Chondrocyte (in vitro differentiated cells): ENCODE data around the gene HDAC4. TPM values are rescaled to one million over a fixed set of nuclear protein-coding genes. Genes with fewer than 3 reads are reported as not detected.

Experiments used
- DNase-seq: peaks from one replicate; pipeline ENCODE4 v3.0.0; 2021; ENCODE audit warnings: mixed read lengths, low spot score
- H3K27ac Mint-ChIP-seq: one replicate; pipeline ENCODE4 v1.8.0; 2021; ENCODE audit warnings: mild to moderate bottlenecking, moderate library complexity, mixed read lengths; ENCODE audit not compliant: unreplicated experiment
- H3K27me3 Mint-ChIP-seq: 2 replicates; pipeline ENCODE4 v1.8.0; 2021; ENCODE audit warnings: low read depth, mixed read lengths
- H3K36me3 Mint-ChIP-seq: 2 replicates; pipeline ENCODE4 v1.8.0; 2021; ENCODE audit warnings: low read depth, mixed read lengths
- H3K4me1 Mint-ChIP-seq: 2 replicates; pipeline ENCODE4 v1.8.0; 2021; ENCODE audit warnings: low read depth, mild to moderate bottlenecking, mixed read lengths
- H3K4me3 Mint-ChIP-seq: one replicate; pipeline ENCODE4 v1.8.0; 2021; ENCODE audit warnings: mild to moderate bottlenecking, moderate library complexity, mixed read lengths; ENCODE audit not compliant: unreplicated experiment
- H3K9me3 Mint-ChIP-seq: 2 replicates; pipeline ENCODE4 v1.8.0; 2021; ENCODE audit warnings: low read depth, mixed read lengths
- CTCF ChIP-seq: fragments of 200-600 bp; sonication (generic); IDR thresholded peaks from 2 replicates; pipeline ENCODE4 v1.5.0; 2021; ENCODE audit warnings: antibody characterized with exemption, mild to moderate bottlenecking, moderate library complexity
- total RNA-seq: library from RNA; stranded (reverse); gene quantifications from 3 replicates; pipeline ENCODE4 v1.2.1, GENCODE V29; 2021

The HDAC4 gene
- total RNA-seq, 1 donor from 2014 or later: 22.3 TPM

DNA sequence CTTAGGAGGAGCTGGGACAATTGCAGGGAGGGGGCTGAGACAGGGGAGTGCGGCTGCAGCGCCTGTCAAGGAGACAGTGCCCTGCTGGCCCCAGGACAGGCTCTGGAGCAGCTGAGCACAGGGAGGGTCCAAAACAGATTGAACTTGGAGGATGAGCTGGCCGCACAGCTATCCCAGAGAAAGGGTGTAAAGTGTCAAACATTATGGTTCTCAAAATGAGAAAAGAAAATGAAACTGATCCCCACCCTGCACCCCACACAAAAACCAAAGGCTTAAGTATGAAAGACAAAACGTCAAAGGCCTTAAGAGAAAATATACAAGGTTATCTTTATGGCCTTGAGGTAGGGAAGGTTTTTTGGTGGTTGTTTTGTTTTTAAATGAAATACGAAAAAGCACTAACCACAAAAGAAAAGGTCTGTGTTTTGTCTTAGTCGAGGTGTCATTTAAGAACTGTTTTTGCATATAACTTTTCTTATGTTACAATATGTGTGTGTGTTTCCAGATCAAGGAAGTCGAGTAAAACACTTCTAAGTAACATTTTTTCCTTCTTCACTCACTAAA is 111.8 kb downstream of the HDAC4 start:
- Mint-ChIP-seq H3K4me3 (no peak overlapping the region), H3K36me3 (no peaks in the 10 kb centered on the region), H3K27ac (no peak overlapping the region), H3K9me3 (no peaks in the 10 kb centered on the region), H3K4me1 (peaks cover 55% of the 10 kb centered on the region), H3K27me3 (no peaks in the 10 kb centered on the region)
- DNase-seq: peak; percentile 19
- TF ChIP-seq CTCF: no peak

DNA sequence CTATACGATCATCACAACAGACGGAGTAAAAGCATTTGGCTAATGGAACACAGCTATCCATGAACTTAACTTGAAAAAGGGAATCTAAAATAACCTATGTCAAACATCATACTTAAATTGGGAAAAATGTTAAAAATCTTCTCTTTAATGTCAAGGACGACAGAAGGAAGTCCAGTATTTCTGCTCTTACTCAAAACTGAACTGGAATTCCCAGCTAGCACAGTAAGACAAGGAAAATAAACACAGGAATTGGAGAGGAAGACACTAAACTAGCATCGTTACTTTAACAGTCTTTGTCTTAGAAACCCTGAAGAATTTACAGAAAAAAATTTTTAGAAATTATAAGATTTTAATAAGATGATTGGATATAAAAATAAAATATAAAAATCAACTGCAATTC is 112.6 kb downstream of the HDAC4 start:
- H3K27me3 Mint-ChIP-seq: no peaks in the 10 kb centered on the region
- H3K4me1 Mint-ChIP-seq: peaks cover 54% of the 10 kb centered on the region
- H3K4me3 Mint-ChIP-seq: no peak overlapping the region
- no peak for DNase-seq
- H3K9me3 Mint-ChIP-seq: no peaks in the 10 kb centered on the region
- H3K36me3 Mint-ChIP-seq: no peaks in the 10 kb centered on the region
- peak overlapping the region; percentile 57 for H3K27ac Mint-ChIP-seq
- no peak for TF ChIP-seq CTCF

DNA sequence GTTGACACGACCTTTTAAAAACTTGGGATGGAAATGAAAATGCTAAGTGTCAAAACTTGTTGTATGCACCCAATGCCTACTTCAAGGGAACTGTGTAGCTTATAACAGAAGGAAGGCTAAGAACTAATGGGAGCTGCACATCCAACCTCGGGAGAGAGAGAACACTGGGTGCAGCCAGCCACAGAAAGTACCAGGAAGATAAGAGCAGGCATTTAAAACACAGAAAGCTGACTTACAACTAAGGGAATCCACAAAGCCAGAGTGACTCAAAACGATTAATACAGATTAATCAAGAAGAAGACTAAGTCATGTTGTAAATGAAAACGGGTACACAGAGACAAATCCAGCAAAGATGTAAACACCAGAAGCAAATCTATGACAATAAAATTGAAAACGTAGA is 113.4 kb downstream of the HDAC4 start:
- no peak for DNase-seq
- Mint-ChIP-seq H3K4me3 (no peak overlapping the region), H3K27ac (no peak overlapping the region), H3K36me3 (no peaks in the 10 kb centered on the region), H3K27me3 (no peaks in the 10 kb centered on the region), H3K4me1 (peaks cover 53% of the 10 kb centered on the region), H3K9me3 (no peaks in the 10 kb centered on the region)
- TF ChIP-seq CTCF: no peak

DNA sequence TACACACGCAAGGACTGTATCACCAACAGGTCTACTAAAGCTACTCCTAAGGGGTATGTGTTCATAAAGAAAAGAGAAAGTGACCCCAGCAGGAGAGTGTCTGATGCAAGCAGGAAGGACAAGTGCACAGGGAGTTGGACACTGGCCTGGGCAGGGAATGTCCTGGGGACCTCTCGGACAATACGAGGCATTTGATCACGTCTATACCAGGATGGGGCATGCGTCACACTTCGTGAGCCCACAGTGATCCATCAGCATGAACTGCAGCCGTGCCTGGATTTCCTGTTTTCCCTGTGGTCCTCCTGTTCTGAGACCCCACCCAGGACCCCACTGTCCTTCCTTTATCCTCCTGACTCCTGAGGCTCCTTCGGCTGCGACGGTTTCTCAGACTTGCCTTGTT is 113.9 kb downstream of the HDAC4 start:
- TF ChIP-seq CTCF: no peak
- no peaks in the 10 kb centered on the region for H3K9me3 Mint-ChIP-seq
- DNase-seq: peak; percentile 53
- no peak overlapping the region for H3K4me3 Mint-ChIP-seq
- no peak overlapping the region for H3K27ac Mint-ChIP-seq
- peaks cover 53% of the 10 kb centered on the region for H3K4me1 Mint-ChIP-seq
- H3K36me3 Mint-ChIP-seq: no peaks in the 10 kb centered on the region
- H3K27me3 Mint-ChIP-seq: no peaks in the 10 kb centered on the region

DNA sequence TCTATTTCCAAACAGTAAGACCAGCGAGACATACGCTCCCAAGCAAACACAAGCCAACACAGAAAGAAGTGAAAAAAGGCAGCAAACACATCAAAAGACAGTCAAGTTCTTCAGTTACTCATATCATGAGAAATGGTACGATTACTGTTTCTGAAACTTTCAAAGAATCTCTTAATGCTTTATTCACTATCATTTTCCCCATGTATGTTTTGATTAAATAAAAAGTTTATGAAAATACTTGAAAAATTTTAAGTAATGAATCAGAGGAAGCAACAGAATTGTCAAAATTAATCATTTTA is 114.9 kb downstream of the HDAC4 start:
- Mint-ChIP-seq H3K4me3 (no peak overlapping the region), H3K27ac (no peak overlapping the region), H3K36me3 (no peaks in the 10 kb centered on the region), H3K27me3 (no peaks in the 10 kb centered on the region), H3K9me3 (no peaks in the 10 kb centered on the region), H3K4me1 (peaks cover 46% of the 10 kb centered on the region)
- DNase-seq: no peak
- TF ChIP-seq CTCF: no peak
